Hepatocyte (in vitro differentiated cells): ENCODE data around the gene ATP5F1E.

Experiments
- EZH2 ChIP-seq: fragments of 200-600 bp; sonication (generic); IDR thresholded peaks from 2 replicates; pipeline ENCODE4 v1.6.1; 2016; ENCODE audit warnings: antibody characterized with exemption, mild to moderate bottlenecking, borderline replicate concordance
- EZH2phosphoT487 ChIP-seq: fragments of 200-600 bp; sonication (generic); IDR thresholded peaks from one replicate; pipeline ENCODE4 v1.6.1; 2018; ENCODE audit warnings: antibody characterized with exemption, mild to moderate bottlenecking, low read depth, moderate library complexity; ENCODE audit not compliant: unreplicated experiment, severe bottlenecking
- TF ChIP-seq, protein P1 (sequence below): fragments of 200-600 bp; sonication (generic); IDR thresholded peaks from 2 replicates; pipeline ENCODE4 v1.5.1; 2016; ENCODE audit warnings: antibody characterized with exemption, mild to moderate bottlenecking; ENCODE audit not compliant: poor library complexity

DNA sequence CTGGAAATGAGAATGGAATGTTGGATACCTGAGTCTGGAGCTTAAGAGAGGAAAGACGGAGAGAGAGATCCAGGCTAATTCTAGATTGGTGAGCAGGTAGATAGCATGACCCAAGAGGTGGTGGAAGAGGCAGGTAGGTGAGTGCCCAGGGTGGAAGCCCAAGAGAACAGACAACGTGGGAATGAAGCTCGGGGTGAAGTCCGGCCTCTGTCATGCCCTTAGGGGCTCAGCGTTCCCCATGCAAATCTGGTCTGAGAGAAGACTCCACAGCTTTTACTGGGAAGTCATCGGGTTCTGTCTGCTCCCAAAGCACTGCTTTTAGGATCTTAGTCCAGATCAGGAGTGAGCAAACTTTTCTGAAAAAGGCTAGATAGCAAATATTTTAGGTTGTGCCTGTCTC is 47.4 kb downstream of the ATP5F1E start:
- TF ChIP-seq, protein P1, sequence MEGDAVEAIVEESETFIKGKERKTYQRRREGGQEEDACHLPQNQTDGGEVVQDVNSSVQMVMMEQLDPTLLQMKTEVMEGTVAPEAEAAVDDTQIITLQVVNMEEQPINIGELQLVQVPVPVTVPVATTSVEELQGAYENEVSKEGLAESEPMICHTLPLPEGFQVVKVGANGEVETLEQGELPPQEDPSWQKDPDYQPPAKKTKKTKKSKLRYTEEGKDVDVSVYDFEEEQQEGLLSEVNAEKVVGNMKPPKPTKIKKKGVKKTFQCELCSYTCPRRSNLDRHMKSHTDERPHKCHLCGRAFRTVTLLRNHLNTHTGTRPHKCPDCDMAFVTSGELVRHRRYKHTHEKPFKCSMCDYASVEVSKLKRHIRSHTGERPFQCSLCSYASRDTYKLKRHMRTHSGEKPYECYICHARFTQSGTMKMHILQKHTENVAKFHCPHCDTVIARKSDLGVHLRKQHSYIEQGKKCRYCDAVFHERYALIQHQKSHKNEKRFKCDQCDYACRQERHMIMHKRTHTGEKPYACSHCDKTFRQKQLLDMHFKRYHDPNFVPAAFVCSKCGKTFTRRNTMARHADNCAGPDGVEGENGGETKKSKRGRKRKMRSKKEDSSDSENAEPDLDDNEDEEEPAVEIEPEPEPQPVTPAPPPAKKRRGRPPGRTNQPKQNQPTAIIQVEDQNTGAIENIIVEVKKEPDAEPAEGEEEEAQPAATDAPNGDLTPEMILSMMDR, result no peak
- no peak for TF ChIP-seq EZH2
- TF ChIP-seq EZH2phosphoT487, result no peak
